ENCODE results near the gene CEP43.

DNA sequence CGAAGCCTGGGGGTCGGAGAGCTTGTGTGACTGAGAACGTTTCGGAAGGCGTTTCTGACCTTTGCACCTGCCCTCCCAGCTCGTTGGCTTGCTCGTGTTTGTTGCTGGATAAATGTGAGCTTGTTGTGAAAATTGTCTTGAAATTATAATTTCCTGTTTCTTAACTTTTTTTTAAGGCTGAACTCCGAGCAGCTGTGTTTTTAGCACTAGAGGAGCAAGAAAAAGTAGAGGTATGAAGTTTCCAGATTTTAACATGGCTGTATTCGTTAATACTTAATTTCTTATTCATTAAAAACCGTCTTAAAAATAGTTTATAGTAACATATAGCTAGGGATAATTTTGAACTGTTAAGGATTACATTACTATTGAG, 672 bp downstream of the CEP43 start:
- no peak for TF ChIP-seq POLR2AphosphoS5 (IDR thresholded peaks at IDR 0.05; ENCODE audit: low read depth, low read length)
- TF ChIP-seq POLR2A (IDR thresholded peaks at IDR 0.05; ENCODE audit: low read depth, low read length): no peak

All from GM12892 (cell line).